Sigmoid colon (tissue), 7 donors: ENCODE data around the gene ADGRG6. TPM values are rescaled to one million over a fixed set of nuclear protein-coding genes. Genes with fewer than 3 reads are reported as not detected.

Source experiments
- DNase-seq: peaks from one replicate; pipeline ENCODE4 v3.0.0-alpha.2; 2019
- H3K27ac ChIP-seq, 4 donors: fragments of 200-600 bp; sonication (generic); one replicate each; pipeline ENCODE4 v1.5.1; 2016 to 2019; ENCODE audit warnings: mild to moderate bottlenecking in 1 of 4
- H3K27me3 ChIP-seq, 3 donors: fragments of 200-600 bp; sonication (generic); one replicate each; pipeline ENCODE4 v1.5.1; 2019; ENCODE audit warnings: mild to moderate bottlenecking in 1 of 3
- H3K36me3 ChIP-seq, 4 donors: fragments of 200-600 bp; sonication (generic); one replicate each; pipeline ENCODE4 v1.5.1; 2016 to 2019
- H3K4me1 ChIP-seq, 4 donors: fragments of 200-600 bp; sonication (generic); one replicate each; pipeline ENCODE4 v1.5.1; 2017 to 2019
- H3K4me3 ChIP-seq, 4 donors: fragments of 200-600 bp; sonication (generic); one replicate each; pipeline ENCODE4 v1.5.1; 2017 to 2019; ENCODE audit warnings: mild to moderate bottlenecking in 2 of 4, moderate library complexity in 1 of 4
- H3K9me3 ChIP-seq, 4 donors: fragments of 200-600 bp in 3 of 4; sonication (generic) in 3 of 4; one replicate each; pipeline versions ENCODE4 v1.5.1 to v1.6.1; 2013 to 2019
- CTCF ChIP-seq, 4 experiments: fragments of 450-650 bp in 3 of 4; fragments of 200-600 bp in 1 of 4; IDR thresholded peaks; one replicate each; pipeline ENCODE4 v1.5.1; 2016 to 2019; ENCODE audit warnings: antibody characterized with exemption in 4 of 4, mild to moderate bottlenecking in 3 of 4, moderate library complexity in 2 of 4
- EP300 ChIP-seq, 4 donors: sonication (generic); formaldehyde crosslinking; IDR thresholded peaks; one replicate each; pipeline ENCODE4 v1.6.1; 2017; ENCODE audit warnings: antibody characterized with exemption in 4 of 4
- POLR2A ChIP-seq, 2 donors: fragments of 450-650 bp; IDR thresholded peaks; one replicate each; pipeline ENCODE4 v1.6.1; 2016; ENCODE audit warnings: antibody characterized with exemption in 2 of 2, mild to moderate bottlenecking in 2 of 2, moderate library complexity in 2 of 2
- POLR2AphosphoS5 ChIP-seq, 4 donors: sonication (generic); formaldehyde crosslinking; IDR thresholded peaks; one replicate each; pipeline ENCODE4 v1.6.1; 2017; ENCODE audit warnings: antibody characterized with exemption in 4 of 4
- WGBS, 2 donors: extraction: QIAGEN DNeasy Blood & Tissue Kit; methylation state at CpG; one replicate each; pipeline ENCODE4 v1.1.7; 2013; 5-methylcytosine and 5-hydroxymethylcytosine counted together
- intact Hi-C: fragments of 100-400 bp; cut with DNase I; formaldehyde crosslinking; loops from one replicate; pipeline ENCODE4 v1.15.1; 2023
- polyA plus RNA-seq, 3 donors: library from polyadenylated mRNA; stranded (reverse); fragments of 200-250 nt; gene quantifications; one replicate each; pipeline ENCODE4 v1.2.3, GENCODE V29; 2013
- total RNA-seq, 4 donors: library from RNA; depleted of rRNA; stranded (reverse); fragments of >200 nt; gene quantifications; one replicate each; pipeline ENCODE4 v1.1.0, GENCODE V29; 2016
- donor health status: healthy with polysubstance abuse.
- donor health status: Bipolar disorder and iron deficiency.
- donor health status: healthy.

Gene ADGRG6
- total and polyA plus RNA-seq, 7 donors: 0.60 to 17.6 (median 12.6) TPM

GRCh38 chr6:142331601-142332000 is 29.8 kb downstream of the ADGRG6 start:
- no peaks in the 10 kb centered on the region for H3K36me3 ChIP-seq
- no peak overlapping the region for H3K4me3 ChIP-seq
- no peaks in the 10 kb centered on the region for H3K9me3 ChIP-seq
- no peak overlapping the region for H3K27ac ChIP-seq
- no peak for DNase-seq
- TF ChIP-seq EP300 (IDR thresholded peaks at IDR 0.05) (no peak), CTCF (IDR thresholded peaks at IDR 0.05) (no peak), POLR2A (IDR thresholded peaks at IDR 0.05) (no peak), POLR2AphosphoS5 (IDR thresholded peaks at IDR 0.05) (no peak)
- H3K27me3 ChIP-seq: no peaks in the 10 kb centered on the region
- WGBS, 2 donors: 85 to 92% methylated on average over 3 of the region's 3 CpGs
- no peaks in the 10 kb centered on the region for H3K4me1 ChIP-seq
- intact Hi-C loops: no loop called here

GRCh38 chr6:142332393-142333098 is 30.7 kb downstream of the ADGRG6 start:
- H3K36me3 ChIP-seq: no peaks in the 10 kb centered on the region
- DNase-seq: no peak
- intact Hi-C loops: no loop called here
- WGBS, 2 donors: 80 to 83% methylated on average over 7 of the region's 7 CpGs
- no peaks in the 10 kb centered on the region for H3K9me3 ChIP-seq
- H3K27me3 ChIP-seq: no peaks in the 10 kb centered on the region
- H3K4me1 ChIP-seq: no peaks in the 10 kb centered on the region
- no peak overlapping the region for H3K27ac ChIP-seq
- no peak for TF ChIP-seq EP300 (IDR thresholded peaks at IDR 0.05)
- no peak for TF ChIP-seq CTCF (IDR thresholded peaks at IDR 0.05)
- TF ChIP-seq POLR2AphosphoS5 (IDR thresholded peaks at IDR 0.05): no peak
- no peak for TF ChIP-seq POLR2A (IDR thresholded peaks at IDR 0.05)
- H3K4me3 ChIP-seq: no peak overlapping the region

- no peak for TF ChIP-seq POLR2AphosphoS5 (IDR thresholded peaks at IDR 0.05)
- TF ChIP-seq EP300 (IDR thresholded peaks at IDR 0.05): no peak
- no peak for TF ChIP-seq POLR2A (IDR thresholded peaks at IDR 0.05)
- no peak for TF ChIP-seq CTCF (IDR thresholded peaks at IDR 0.05)
- 87 to 91% methylated on average over 2 of the region's 2 CpGs for WGBS, 2 donors
- intact Hi-C loops: no loop called here
- Histone ChIP-seq H3K4me1 (no peaks in the 10 kb centered on the region), H3K9me3 (no peaks in the 10 kb centered on the region), H3K27me3 (no peaks in the 10 kb centered on the region), H3K27ac (no peak overlapping the region), H3K36me3 (no peaks in the 10 kb centered on the region), H3K4me3 (no peak overlapping the region)
- DNase-seq: no peak
These were observed 31.6 kb downstream of the ADGRG6 start for GRCh38 chr6:142333431-142333830.

GRCh38 chr6:142334294-142334693 is 32.5 kb downstream of the ADGRG6 start:
- Histone ChIP-seq H3K9me3 (no peaks in the 10 kb centered on the region), H3K27ac (no peak overlapping the region), H3K4me1 (no peaks in the 10 kb centered on the region), H3K4me3 (no peak overlapping the region), H3K27me3 (no peaks in the 10 kb centered on the region), H3K36me3 (no peaks in the 10 kb centered on the region)
- intact Hi-C loops: no loop called here
- TF ChIP-seq POLR2AphosphoS5 (IDR thresholded peaks at IDR 0.05): no peak
- TF ChIP-seq POLR2A (IDR thresholded peaks at IDR 0.05): no peak
- no peak for TF ChIP-seq CTCF (IDR thresholded peaks at IDR 0.05)
- no peak for TF ChIP-seq EP300 (IDR thresholded peaks at IDR 0.05)
- no peak for DNase-seq
- 68 to 76% methylated on average over 2 of the region's 2 CpGs for WGBS, 2 donors

- H3K4me3 ChIP-seq: no peak overlapping the region
- H3K36me3 ChIP-seq: no peaks in the 10 kb centered on the region
- H3K27me3 ChIP-seq: no peaks in the 10 kb centered on the region
- no peaks in the 10 kb centered on the region for H3K9me3 ChIP-seq
- WGBS, 2 donors: 78 to 82% methylated on average over 2 of the region's 2 CpGs
- H3K27ac ChIP-seq: no peak overlapping the region
- TF ChIP-seq POLR2A (IDR thresholded peaks at IDR 0.05): no peak
- TF ChIP-seq POLR2AphosphoS5 (IDR thresholded peaks at IDR 0.05): no peak
- no peak for TF ChIP-seq EP300 (IDR thresholded peaks at IDR 0.05)
- TF ChIP-seq CTCF (IDR thresholded peaks at IDR 0.05): no peak
- H3K4me1 ChIP-seq: no peaks in the 10 kb centered on the region
- intact Hi-C loops: no loop called here
- no peak for DNase-seq
These were observed 33.6 kb downstream of the ADGRG6 start for GRCh38 chr6:142335415-142335814.
